Right renal cortex interstitium (tissue), 3 donors: ENCODE results near the gene CARD11. TPM values are rescaled to one million over a fixed set of nuclear protein-coding genes. Genes with fewer than 3 reads are reported as not detected.
"Not testable (repeated sequence)": the region's sequence is repeated elsewhere in the genome, so short reads cannot be mapped to it uniquely, and the experiment has no call there.

ENCODE experiments used
- DNase-seq, 3 donors: peaks; one replicate each; pipeline ENCODE4 v3.0.0-alpha.2; 2013; ENCODE audit warnings: low read depth in 3 of 3, low spot score in 2 of 3
- polyA plus RNA-seq, 3 donors: library from polyadenylated mRNA; unstranded; fragments of 120-200 nt; gene quantifications; one replicate each; pipeline ENCODE4 v1.2.1, GENCODE V29; 2013; ENCODE audit not compliant: insufficient read length in 3 of 3

Gene CARD11
- polyA plus RNA-seq, 3 donors, result 0.57 to 1.7 (median 1.1) TPM

- DNase-seq, result no peak
These were observed 21.8 kb downstream of the CARD11 start for GRCh38 chr7:3021825-3022224.

DNA sequence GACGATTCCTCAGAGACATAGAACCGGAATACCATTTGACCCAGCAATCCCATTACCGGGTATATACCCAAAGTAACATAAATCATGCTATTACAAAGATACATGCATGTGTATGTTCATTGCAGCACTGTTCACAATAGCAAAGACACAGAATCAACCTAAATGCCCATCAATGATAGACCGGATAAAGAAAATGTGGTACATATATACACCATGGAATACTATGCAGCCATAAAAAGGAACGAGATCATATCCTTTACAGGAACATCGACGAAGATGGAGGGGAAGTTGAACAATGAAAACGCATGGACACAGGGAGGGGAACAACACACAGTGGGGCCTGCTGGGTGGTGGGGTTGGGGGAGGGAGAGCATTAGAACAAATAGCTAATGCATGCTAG is 22.4 kb downstream of the CARD11 start:
- DNase-seq, result not testable (repeated sequence)

DNA sequence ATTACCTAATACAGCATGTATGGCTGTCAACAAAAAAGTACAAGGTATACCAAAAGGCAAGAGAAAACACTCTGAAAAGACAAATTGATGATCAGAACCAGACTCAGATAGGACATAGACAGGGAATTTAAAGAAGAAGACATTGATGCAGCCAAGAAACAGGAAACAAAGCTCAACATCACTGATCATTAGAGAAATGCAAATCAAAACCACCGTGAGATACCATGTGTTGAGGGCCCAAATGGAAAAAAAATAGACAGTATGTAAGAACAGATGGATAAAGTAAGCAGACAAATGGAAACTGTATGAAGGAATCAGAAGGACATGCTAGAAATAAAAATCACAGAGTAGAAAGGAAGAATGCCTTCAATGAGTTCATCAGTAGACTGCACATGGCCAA is 23.3 kb downstream of the CARD11 start:
- DNase-seq, result no peak

- no peak for DNase-seq
These were observed 23.9 kb downstream of the CARD11 start for GRCh38 chr7:3019801-3020200.

DNA sequence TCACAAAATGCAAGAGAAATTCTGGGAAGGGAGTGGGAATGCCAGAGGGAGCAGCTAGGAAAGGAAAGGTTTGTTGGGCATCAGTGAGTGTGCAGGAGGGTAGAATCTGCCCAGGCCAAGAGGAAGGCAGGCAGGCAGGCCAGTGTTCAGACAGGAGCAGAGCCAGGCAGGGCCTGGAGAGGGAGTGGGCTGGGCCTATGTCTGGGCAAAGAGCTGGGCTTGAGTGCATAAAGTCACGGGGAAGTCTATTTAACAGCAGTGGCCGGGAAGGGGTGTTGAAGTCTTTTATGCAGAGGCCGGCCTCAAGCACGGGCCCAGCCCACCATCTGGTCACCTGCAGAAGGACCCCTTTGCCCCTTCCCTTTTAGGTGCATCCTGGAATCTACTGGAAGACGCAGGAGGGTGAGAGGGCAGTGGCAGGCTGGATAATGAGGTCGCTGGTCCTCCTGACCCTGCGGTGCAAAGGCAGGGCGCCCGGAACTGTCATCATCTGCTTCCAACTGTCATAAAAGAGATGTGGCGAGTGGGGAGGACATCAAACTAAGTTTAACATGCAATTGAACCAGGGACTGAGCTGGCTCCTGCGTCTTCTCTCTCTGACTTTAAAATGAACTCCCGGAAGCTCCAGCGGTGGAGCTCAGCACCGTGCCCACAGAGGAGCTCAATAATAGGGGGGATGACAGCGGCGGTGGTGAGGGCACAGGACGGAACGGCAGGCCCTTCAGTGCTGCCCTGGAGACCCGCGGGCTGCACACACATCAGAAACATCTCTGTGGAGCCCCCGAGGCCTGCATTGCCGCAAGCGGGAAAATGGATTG is 29.5 kb downstream of the CARD11 start:
- no peak for DNase-seq

- no peak for DNase-seq
These were observed 32.3 kb downstream of the CARD11 start for GRCh38 chr7:3011211-3011852.

DNA sequence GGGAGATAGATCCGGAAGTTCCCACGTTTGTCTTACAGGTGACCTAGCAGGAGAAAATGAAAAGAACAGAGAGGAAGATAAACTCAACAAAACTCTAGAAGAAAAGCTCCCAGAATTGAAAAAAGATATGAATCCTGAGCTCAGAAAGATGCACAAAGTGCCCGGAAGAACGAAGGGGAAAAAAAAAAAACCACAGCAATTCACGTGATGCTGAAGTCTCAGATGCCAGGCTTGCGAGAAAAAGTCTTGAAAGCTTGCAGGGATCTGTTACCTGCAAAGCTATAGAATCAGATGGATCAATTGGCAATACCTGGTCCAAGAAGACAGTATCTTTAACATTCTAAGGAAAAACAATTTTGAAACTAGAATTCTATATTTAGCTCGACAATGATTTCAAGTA is 33.5 kb downstream of the CARD11 start:
- DNase-seq, result no peak

DNA sequence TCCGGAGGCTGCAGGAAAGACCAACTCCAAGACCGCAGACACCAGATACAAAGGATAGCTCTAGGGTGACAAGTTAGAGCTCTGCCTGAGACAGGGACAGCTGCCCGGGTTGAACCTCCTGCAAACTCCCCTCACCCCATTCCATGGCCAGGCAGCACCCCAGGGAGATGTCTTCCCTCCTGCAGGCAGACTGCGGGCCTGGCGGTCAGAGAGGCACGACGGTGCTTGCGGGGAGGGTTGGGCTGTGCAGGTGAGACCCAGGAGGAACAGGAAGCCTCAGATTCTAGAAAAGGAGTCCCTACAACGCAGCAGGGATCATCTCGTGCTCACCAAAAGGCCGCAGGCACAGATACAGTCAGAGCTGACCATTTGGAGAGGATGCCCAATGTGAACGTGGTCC is 34.6 kb downstream of the CARD11 start:
- DNase-seq, result no peak

DNA sequence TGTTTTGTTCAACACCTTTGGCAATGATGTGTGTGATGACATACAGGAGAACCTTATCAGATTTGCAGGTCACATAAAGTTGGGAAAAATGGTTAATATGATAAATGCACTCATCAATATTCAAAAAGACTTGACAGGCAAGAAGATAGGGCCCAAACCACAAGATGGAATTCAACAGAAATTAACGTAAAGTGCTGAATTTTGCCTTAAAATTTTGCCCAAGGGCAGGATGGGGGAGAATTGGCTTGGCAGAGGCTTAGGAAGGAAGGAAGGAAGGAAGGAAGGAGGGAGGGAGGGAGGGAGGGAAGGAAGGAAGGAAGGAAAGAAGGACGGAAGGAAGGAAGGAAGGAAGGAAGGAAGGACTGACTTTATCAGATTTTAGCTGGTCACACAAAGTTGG is 35.3 kb downstream of the CARD11 start:
- no peak for DNase-seq

DNA sequence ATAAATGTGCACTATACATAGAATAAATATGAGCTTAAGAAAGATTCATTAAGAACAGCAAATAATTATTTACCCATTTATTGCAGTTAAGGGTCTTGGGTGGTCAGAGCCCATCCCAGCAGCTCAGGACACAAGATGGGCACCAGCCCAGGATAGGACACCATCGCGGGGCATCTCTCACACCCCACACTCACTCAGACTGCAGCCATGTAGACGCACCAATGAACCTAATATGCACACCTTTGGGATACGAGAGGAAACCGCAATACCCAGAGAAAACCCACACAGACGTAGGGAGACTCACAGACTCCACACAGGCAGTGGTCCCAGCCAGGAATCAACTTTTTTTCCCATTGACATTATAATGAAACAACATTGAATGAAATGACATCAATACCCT is 36.0 kb downstream of the CARD11 start:
- DNase-seq, result no peak

GRCh38 chr7:3005257-3005656 is 38.4 kb downstream of the CARD11 start:
- no peak for DNase-seq

GRCh38 chr7:3003936-3004335 is 39.7 kb downstream of the CARD11 start:
- no peak for DNase-seq

- DNase-seq, result no peak
These were observed 41.0 kb downstream of the CARD11 start for GRCh38 chr7:3002631-3003030.

GRCh38 chr7:3000566-3000965 is 43.1 kb downstream of the CARD11 start:
- DNase-seq, result no peak

- no peak for DNase-seq
These were observed 44.6 kb downstream of the CARD11 start for GRCh38 chr7:2999078-2999500.

- DNase-seq, result no peak
These were observed 46.7 kb downstream of the CARD11 start for GRCh38 chr7:2997014-2997413.

DNA sequence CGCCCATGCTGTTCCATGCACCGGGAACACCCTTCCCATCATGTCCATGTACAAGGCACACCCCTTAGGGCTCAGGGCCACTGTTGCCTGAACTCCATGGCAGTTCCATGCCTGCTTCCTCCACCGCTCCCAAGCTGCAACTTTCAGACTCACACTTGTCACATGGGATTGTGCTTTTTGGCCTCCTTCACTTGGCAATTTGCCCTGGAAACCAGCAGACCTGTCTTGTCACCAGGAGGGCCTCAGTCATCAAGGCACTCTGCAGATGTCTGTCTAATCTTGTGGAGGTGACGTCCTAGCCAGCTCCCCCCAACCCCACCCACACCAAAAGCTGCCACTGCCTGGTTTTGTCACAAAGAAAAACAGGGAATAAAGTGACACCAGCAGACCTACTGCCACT is 47.5 kb downstream of the CARD11 start:
- DNase-seq, result no peak

DNA sequence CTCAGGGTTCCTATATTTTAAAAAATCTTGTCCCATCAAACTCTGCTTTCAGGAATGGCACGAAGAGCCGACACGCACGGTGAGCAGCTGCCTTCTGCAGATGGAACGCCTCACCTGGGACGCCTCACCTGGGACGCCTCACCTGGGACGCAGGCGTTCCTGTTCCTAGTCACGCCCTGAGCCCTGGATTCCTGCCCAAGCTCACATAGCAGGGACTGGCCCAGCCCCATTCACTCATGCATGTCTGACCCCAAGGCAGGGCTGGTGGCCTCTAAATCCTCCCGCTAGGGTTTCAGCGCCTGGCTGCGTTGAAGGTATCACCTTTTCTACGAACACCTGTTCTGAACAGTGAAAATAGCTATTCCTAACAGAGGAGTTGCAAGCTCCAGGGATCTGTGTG is 49.8 kb downstream of the CARD11 start:
- no peak for DNase-seq

DNA sequence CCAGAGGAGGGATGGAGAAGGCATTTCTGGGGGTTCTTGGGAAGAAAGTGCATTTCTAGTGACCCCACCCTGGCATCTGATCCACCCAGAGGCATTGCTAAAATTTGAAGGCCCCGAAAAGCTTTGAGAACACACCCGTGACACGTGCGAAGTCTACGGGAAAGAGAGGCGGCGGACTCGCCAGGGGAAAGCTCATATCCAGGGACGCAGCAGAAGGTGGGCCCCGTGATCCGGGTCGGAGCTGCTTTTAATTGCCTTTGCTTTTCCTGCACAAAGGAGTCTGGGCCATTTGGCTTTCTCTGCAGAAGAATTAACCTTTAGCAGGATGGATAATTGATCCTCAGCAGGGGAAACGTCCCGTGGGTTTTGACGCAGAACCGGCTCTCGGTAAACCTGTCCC is 50.3 kb downstream of the CARD11 start:
- DNase-seq, result no peak

DNA sequence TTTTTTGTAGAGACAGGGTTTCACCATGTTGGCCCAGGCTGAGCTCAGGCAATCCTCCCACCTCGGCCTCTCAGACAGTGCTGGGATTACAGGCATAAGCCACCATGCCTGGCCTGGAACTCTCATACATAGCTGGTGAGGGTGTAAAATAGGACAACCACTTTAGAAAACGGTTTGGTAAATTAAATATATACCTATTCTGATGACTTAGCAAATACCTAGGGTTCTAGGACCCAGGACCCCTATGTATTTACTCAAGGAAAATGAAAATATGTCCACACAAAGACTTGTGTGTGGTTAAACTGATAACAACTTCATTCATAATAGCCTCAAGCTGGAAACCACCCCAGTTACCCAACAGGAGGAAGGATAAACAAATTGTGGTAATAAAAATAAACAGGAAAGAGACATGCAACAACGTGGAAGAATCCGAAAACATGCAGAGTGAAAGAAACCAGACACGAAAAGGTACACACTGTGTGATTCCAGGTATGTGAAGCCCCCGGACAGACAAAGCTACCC is 52.7 kb downstream of the CARD11 start:
- DNase-seq, result no peak

DNA sequence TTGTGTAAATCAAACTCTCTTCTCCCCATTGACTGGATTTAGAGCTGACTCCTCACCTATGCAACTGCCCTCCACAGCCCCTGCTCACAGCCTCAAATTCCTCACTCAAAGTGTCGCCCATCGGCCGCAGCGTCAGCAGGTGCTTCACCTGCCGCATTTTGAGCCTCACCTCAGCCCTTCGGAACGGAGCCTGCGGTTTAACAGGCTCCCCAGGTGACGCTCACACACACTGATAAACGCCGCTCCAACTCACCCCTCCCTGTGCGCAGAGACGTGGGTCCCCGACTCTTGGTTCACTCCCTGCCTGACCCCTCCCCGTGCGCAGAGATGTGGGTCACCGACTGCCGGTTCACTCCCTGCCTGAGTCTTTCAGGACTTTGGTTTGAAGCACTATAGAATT is 57.1 kb downstream of the CARD11 start:
- no peak for DNase-seq

- no peak for DNase-seq
These were observed 57.8 kb downstream of the CARD11 start for GRCh38 chr7:2985866-2986265.
